Colonic mucosa (tissue), 4 donors: ENCODE results near the gene SMAP2. TPM values are rescaled to one million over a fixed set of nuclear protein-coding genes. Genes with fewer than 3 reads are reported as not detected.
"Not testable (repeated sequence)": the region's sequence is repeated elsewhere in the genome, so short reads cannot be mapped to it uniquely, and the experiment has no call there.

Source experiments
- DNase-seq: peaks from one replicate; pipeline ENCODE4 v3.0.0-alpha.2; 2020
- H3K27ac ChIP-seq: fragments of 200-600 bp; one replicate; pipeline ENCODE4 v1.8.0; 2021
- H3K27me3 ChIP-seq: fragments of 200-600 bp; one replicate; pipeline ENCODE4 v1.8.0; 2021
- H3K36me3 ChIP-seq: fragments of 200-600 bp; one replicate; pipeline ENCODE4 v1.8.0; 2021
- H3K4me1 ChIP-seq: fragments of 200-600 bp; one replicate; pipeline ENCODE4 v1.8.0; 2021; ENCODE audit warnings: mild to moderate bottlenecking
- H3K4me3 ChIP-seq: fragments of 200-600 bp; one replicate; pipeline ENCODE4 v1.8.0; 2021
- H3K9ac ChIP-seq, 2 donors: one replicate each; pipeline ENCODE4 v1.7.0; 2013; ENCODE audit warnings: control low read depth in 2 of 2, low read depth in 2 of 2, low read length in 2 of 2
- H3K9me3 ChIP-seq: fragments of 200-600 bp; one replicate; pipeline ENCODE4 v1.8.0; 2021
- CTCF ChIP-seq: fragments of 200-600 bp; IDR thresholded peaks from one replicate; pipeline ENCODE4 v1.8.0; 2022; ENCODE audit warnings: antibody characterized with exemption, mild to moderate bottlenecking
- intact Hi-C: fragments of 100-400 bp; cut with DNase I; formaldehyde crosslinking; loops from one replicate; pipeline ENCODE4 v1.14.1; 2022
- total RNA-seq, 2 donors: library from RNA; stranded (reverse); fragmentation: NEBNext Ultra II Directional in 1 of 2; extraction: Animal tissue kit (Norgen Biotek cat#: 25700) in 1 of 2; gene quantifications; one replicate each; pipeline ENCODE4 v1.2.1, GENCODE V29; 2021
- donor health status: healthy.
- donor health status: DM: no; HTN: no; CAD: no.
- donor health status: DM: no; HTN: no; CAD: no.

Gene SMAP2
- total RNA-seq = 10 to 100 TPM; 25.9 to 31.5 TPM

- peak; percentile 98 for DNase-seq
Observed at GRCh38 chr1:40373323-40374283, at the start of gene SMAP2. Gene SMAP2 (plus strand): TSS chr1:40373727. CDS start chr1:40374121, 394 bp downstream.

GRCh38 chr1:40331403-40331802 is 42.1 kb upstream of the SMAP2 start:
- H3K9ac ChIP-seq, H3K9me3 ChIP-seq, H3K4me1 ChIP-seq, H3K36me3 ChIP-seq, H3K4me3 ChIP-seq, DNase-seq, H3K27ac ChIP-seq, H3K27me3 ChIP-seq, intact Hi-C loops: not testable (repeated sequence)

More at GRCh38 chr1:40373323-40374283, at the start of gene SMAP2:
- no peaks in the 10 kb centered on the region for H3K27me3 ChIP-seq
- peak within 1 kb of the TSS; percentile 85 to 86 for H3K9ac ChIP-seq
- peaks cover 3% of the 10 kb centered on the region for H3K4me1 ChIP-seq
- no peak for TF ChIP-seq CTCF
- H3K27ac ChIP-seq = peak within 1 kb of the TSS; percentile 85
- H3K4me3 ChIP-seq = peak within 1 kb of the TSS; percentile 85
- no peaks in the 10 kb centered on the region for H3K36me3 ChIP-seq
- H3K9me3 ChIP-seq = no peaks in the 10 kb centered on the region
- intact Hi-C loops = no loop called here

- H3K4me3 ChIP-seq = no peak overlapping the region
- H3K9me3 ChIP-seq = no peaks in the 10 kb centered on the region
- intact Hi-C loops = no loop called here
- no peaks in the 10 kb centered on the region for H3K36me3 ChIP-seq
- H3K27me3 ChIP-seq = no peaks in the 10 kb centered on the region
- DNase-seq = no peak
- H3K9ac ChIP-seq = no peak overlapping the region
- H3K4me1 ChIP-seq = no peaks in the 10 kb centered on the region
- no peak overlapping the region for H3K27ac ChIP-seq
- no peak for TF ChIP-seq CTCF
Observed at GRCh38 chr1:40332695-40333094, 40.8 kb upstream of the SMAP2 start.

GRCh38 chr1:40337443-40337842 is 36.1 kb upstream of the SMAP2 start:
- peaks cover 4% of the 10 kb centered on the region for H3K4me1 ChIP-seq
- peak; percentile 26 for DNase-seq
- intact Hi-C loops = no loop called here
- H3K36me3 ChIP-seq = no peaks in the 10 kb centered on the region
- H3K9ac ChIP-seq = no peak overlapping the region
- H3K27ac ChIP-seq = no peak overlapping the region
- no peaks in the 10 kb centered on the region for H3K27me3 ChIP-seq
- H3K4me3 ChIP-seq = no peak overlapping the region
- no peaks in the 10 kb centered on the region for H3K9me3 ChIP-seq
- no peak for TF ChIP-seq CTCF

GRCh38 chr1:40338745-40339419 is 34.6 kb upstream of the SMAP2 start:
- TF ChIP-seq CTCF = peak; percentile 97
- peaks cover 4% of the 10 kb centered on the region for H3K4me1 ChIP-seq
- no peaks in the 10 kb centered on the region for H3K27me3 ChIP-seq
- no peaks in the 10 kb centered on the region for H3K9me3 ChIP-seq
- intact Hi-C loops = no loop called here
- H3K9ac ChIP-seq = no peak overlapping the region
- no peak overlapping the region for H3K27ac ChIP-seq
- DNase-seq = peak; percentile 83
- no peak overlapping the region for H3K4me3 ChIP-seq
- no peaks in the 10 kb centered on the region for H3K36me3 ChIP-seq
